Measurements from ENCODE around the gene LPCAT2.

DNA sequence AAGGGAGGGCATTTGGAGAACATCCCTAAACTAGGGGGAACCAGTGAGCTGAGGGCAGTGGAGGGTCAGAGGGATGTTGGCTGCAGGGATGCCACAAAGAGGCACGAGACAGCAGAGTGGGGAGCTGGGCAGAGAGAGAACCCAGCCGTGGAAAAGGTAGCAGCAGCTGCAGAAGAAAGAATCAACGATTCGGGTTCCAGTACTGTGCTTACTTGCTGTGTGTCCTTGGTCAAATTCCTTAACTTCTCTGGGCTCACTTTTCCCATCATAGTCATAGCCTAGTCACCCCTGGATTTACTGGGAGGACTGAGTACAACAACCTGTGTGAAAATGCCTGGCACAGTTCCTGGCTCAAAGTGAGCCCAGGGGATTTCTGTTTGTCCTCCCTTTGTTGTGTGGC, 42.7 kb upstream of the LPCAT2 start:
- TF ChIP-seq, protein P1, sequence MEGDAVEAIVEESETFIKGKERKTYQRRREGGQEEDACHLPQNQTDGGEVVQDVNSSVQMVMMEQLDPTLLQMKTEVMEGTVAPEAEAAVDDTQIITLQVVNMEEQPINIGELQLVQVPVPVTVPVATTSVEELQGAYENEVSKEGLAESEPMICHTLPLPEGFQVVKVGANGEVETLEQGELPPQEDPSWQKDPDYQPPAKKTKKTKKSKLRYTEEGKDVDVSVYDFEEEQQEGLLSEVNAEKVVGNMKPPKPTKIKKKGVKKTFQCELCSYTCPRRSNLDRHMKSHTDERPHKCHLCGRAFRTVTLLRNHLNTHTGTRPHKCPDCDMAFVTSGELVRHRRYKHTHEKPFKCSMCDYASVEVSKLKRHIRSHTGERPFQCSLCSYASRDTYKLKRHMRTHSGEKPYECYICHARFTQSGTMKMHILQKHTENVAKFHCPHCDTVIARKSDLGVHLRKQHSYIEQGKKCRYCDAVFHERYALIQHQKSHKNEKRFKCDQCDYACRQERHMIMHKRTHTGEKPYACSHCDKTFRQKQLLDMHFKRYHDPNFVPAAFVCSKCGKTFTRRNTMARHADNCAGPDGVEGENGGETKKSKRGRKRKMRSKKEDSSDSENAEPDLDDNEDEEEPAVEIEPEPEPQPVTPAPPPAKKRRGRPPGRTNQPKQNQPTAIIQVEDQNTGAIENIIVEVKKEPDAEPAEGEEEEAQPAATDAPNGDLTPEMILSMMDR (IDR thresholded peaks at IDR 0.05) = no peak
- TF ChIP-seq POLR2AphosphoS5 (IDR thresholded peaks at IDR 0.05; ENCODE audit: low read depth, low read length) (no peak), SIN3A (IDR thresholded peaks at IDR 0.05; ENCODE audit: borderline replicate concordance, insufficient read depth, low read depth, low read length) (no peak)
- TF ChIP-seq, protein P2, sequence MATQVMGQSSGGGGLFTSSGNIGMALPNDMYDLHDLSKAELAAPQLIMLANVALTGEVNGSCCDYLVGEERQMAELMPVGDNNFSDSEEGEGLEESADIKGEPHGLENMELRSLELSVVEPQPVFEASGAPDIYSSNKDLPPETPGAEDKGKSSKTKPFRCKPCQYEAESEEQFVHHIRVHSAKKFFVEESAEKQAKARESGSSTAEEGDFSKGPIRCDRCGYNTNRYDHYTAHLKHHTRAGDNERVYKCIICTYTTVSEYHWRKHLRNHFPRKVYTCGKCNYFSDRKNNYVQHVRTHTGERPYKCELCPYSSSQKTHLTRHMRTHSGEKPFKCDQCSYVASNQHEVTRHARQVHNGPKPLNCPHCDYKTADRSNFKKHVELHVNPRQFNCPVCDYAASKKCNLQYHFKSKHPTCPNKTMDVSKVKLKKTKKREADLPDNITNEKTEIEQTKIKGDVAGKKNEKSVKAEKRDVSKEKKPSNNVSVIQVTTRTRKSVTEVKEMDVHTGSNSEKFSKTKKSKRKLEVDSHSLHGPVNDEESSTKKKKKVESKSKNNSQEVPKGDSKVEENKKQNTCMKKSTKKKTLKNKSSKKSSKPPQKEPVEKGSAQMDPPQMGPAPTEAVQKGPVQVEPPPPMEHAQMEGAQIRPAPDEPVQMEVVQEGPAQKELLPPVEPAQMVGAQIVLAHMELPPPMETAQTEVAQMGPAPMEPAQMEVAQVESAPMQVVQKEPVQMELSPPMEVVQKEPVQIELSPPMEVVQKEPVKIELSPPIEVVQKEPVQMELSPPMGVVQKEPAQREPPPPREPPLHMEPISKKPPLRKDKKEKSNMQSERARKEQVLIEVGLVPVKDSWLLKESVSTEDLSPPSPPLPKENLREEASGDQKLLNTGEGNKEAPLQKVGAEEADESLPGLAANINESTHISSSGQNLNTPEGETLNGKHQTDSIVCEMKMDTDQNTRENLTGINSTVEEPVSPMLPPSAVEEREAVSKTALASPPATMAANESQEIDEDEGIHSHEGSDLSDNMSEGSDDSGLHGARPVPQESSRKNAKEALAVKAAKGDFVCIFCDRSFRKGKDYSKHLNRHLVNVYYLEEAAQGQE (IDR thresholded peaks at IDR 0.05; ENCODE audit: insufficient read depth in 1 of 2, low read depth in 2 of 2, low read length in 1 of 2) = no peak

Measured in Panc1 (cell line).